Aorta (tissue), 5 donors: ENCODE measurements around the gene SELENON. TPM values are rescaled to one million over a fixed set of nuclear protein-coding genes. Genes with fewer than 3 reads are reported as not detected.

Source experiments
- ATAC-seq: fragments of 200-7000 bp; cut with Tn5 transposase; one replicate; pipeline ENCODE4 v1.9.1; 2022; ENCODE audit warnings: moderate library complexity; ENCODE audit not compliant: low FRiP score
- DNase-seq, 2 donors: peaks; one replicate each; pipeline ENCODE4 v3.0.0-alpha.2; 2020
- H3K27ac ChIP-seq, 2 donors: one replicate each; pipeline ENCODE4 v1.5.1; 2013; ENCODE audit warnings: low read length in 2 of 2, mild to moderate bottlenecking in 2 of 2, moderate library complexity in 2 of 2, control low read depth in 1 of 2, inconsistent platforms in 1 of 2, low read depth in 1 of 2
- H3K27me3 ChIP-seq, 2 donors: one replicate each; pipeline ENCODE4 v1.6.1; 2013; ENCODE audit warnings: control low read depth in 1 of 2, low read length in 1 of 2, mild to moderate bottlenecking in 1 of 2, moderate library complexity in 1 of 2; ENCODE audit not compliant: insufficient read depth in 2 of 2, control insufficient read depth in 1 of 2
- H3K36me3 ChIP-seq, 2 donors: one replicate each; pipeline ENCODE4 v1.6.1; 2013; ENCODE audit warnings: control low read depth in 1 of 2, low read length in 1 of 2, mild to moderate bottlenecking in 1 of 2; ENCODE audit not compliant: insufficient read depth in 2 of 2, control insufficient read depth in 1 of 2
- H3K4me1 ChIP-seq, 2 donors: one replicate each; pipeline ENCODE4 v1.6.1; 2013; ENCODE audit warnings: low read length in 2 of 2, control low read depth in 1 of 2, mild to moderate bottlenecking in 1 of 2, moderate library complexity in 1 of 2; ENCODE audit not compliant: insufficient read depth in 2 of 2, control insufficient read depth in 1 of 2
- H3K4me3 ChIP-seq, 2 donors: one replicate each; pipeline ENCODE4 v1.5.1; 2013; ENCODE audit warnings: low read length in 2 of 2, control low read depth in 1 of 2, mild to moderate bottlenecking in 1 of 2
- H3K9me3 ChIP-seq: one replicate; pipeline ENCODE4 v1.6.1; 2013; ENCODE audit warnings: mild to moderate bottlenecking, low read length; ENCODE audit not compliant: control insufficient read depth
- WGBS, 2 donors: extraction: QIAGEN DNeasy Blood & Tissue Kit; methylation state at CpG; one replicate each; pipeline ENCODE4 v1.1.7; 2013; 5-methylcytosine and 5-hydroxymethylcytosine counted together
- intact Hi-C, 2 donors: fragments of 100-400 bp; cut with DNase I; formaldehyde crosslinking; loops; one replicate each; pipeline versions ENCODE4 v1.14.2 to v1.15.0; 2022
- polyA plus RNA-seq, 2 donors: library from polyadenylated mRNA; stranded (reverse); fragments of 200-250 nt; gene quantifications; one replicate each; pipeline ENCODE4 v1.2.3, GENCODE V29; 2013
- total RNA-seq, 2 donors: library from RNA; stranded (reverse); fragmentation: NEBNext Ultra II Directional; extraction: Animal tissue kit (Norgen Biotek cat#: 25700); gene quantifications; one replicate each; pipeline ENCODE4 v1.2.1, GENCODE V29; 2021
- donor health status: healthy with polysubstance abuse.
- donor health status: Bipolar disorder and iron deficiency.
- donor health status: DM: no; HTN: no; CAD: no.
- donor health status: DM: no; HTN: no; CAD: no.
- donor health status: DM: yes; HTN: yes; CAD: no.

SELENON gene
- total and polyA plus RNA-seq, 4 donors, result 13.1 to 79.4 (median 52.4) TPM

DNA sequence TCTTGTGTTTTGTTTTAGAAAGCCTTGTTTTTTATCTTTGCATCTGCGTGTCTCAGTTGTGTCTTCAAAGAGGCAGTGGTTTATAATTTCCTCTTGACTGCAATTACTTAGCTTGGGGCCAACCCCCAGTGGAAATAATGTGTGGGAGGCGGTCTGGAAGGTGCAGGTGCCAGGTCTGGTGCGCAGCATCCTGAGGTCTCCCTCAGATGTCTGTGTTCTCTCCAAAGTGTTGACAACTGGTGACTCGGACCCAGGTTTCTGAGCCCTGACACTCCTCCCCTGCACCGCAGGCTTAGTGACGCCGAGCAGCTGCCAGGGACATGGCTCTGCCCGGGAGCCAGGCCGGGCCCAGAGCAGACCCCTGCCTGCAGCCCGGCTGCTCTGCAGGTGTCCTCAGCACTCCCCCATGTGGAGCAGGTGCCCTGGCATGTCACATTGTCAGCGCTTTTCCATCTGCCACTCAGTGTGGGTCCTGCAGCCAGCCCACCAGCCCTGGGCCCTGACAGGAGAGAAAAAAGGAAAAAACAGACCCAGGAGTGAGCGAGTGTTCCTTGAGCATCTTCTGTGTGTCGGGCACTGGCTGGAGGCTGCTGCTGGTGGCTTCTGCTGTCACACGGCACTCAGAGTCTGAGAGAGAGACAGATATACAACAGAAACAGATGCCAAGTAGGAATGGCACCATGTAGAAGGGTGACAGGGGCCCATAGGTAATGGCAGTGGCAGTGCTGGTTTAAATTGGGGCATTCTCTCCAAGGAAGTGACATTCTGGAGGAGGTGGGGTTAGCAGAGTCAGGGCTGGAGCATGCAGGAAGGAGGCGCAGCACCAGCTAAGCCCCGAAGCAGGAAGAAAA lies 24.8 kb upstream of the SELENON start:
- ATAC-seq (no peak), DNase-seq (no peak)
- no peaks in the 10 kb centered on the region for H3K9me3 ChIP-seq
- no peak overlapping the region for H3K4me3 ChIP-seq
- 84 to 86% methylated on average over 16 of the region's 16 CpGs for WGBS, 2 donors
- H3K4me1 ChIP-seq, result no peaks in the 10 kb centered on the region
- intact Hi-C loops, result no loop called here
- no peak overlapping the region for H3K27ac ChIP-seq
- H3K27me3 ChIP-seq, result no peaks in the 10 kb centered on the region
- no peaks in the 10 kb centered on the region for H3K36me3 ChIP-seq

- Histone ChIP-seq H3K36me3 (no peaks in the 10 kb centered on the region), H3K27me3 (no peaks in the 10 kb centered on the region)
- ATAC-seq, result no peak
Measured at GRCh38 chr1:25779388-25779787, 20.6 kb upstream of the SELENON start.

GRCh38 chr1:25779894-25780293 lies 20.1 kb upstream of the SELENON start:
- Histone ChIP-seq H3K27me3 (no peaks in the 10 kb centered on the region), H3K9me3 (no peaks in the 10 kb centered on the region), H3K4me3 (no peak overlapping the region), H3K27ac (no peak overlapping the region), H3K36me3 (no peaks in the 10 kb centered on the region), H3K4me1 (no peaks in the 10 kb centered on the region)
- intact Hi-C loops, result loop anchor here in 1 of 2 donors (10.0 kb wide), 1 partner anchor 75 kb away; no protein-coding TSS in a partner anchor
- ATAC-seq (no peak), DNase-seq (no peak)
- WGBS, 2 donors, result 96 to 97% methylated on average over 4 of the region's 4 CpGs

More at GRCh38 chr1:25779388-25779787, 20.6 kb upstream of the SELENON start:
- Histone ChIP-seq H3K4me3 (no peak overlapping the region), H3K27ac (no peak overlapping the region), H3K4me1 (no peaks in the 10 kb centered on the region), H3K9me3 (no peaks in the 10 kb centered on the region)
- WGBS, 2 donors, result 94 to 98% methylated on average over 8 of the region's 8 CpGs
- no peak for DNase-seq
- intact Hi-C loops, result no loop called here

GRCh38 chr1:25780318-25781129 lies 19.5 kb upstream of the SELENON start:
- Histone ChIP-seq H3K4me3 (no peak overlapping the region), H3K27ac (no peak overlapping the region), H3K4me1 (no peaks in the 10 kb centered on the region), H3K27me3 (no peaks in the 10 kb centered on the region), H3K36me3 (no peaks in the 10 kb centered on the region), H3K9me3 (no peaks in the 10 kb centered on the region)
- intact Hi-C loops, result loop anchor here in 1 of 2 donors (10.0 kb wide), 1 partner anchor 76 kb away; no protein-coding TSS in a partner anchor
- 89 to 91% methylated on average over 14 of the region's 14 CpGs for WGBS, 2 donors
- DNase-seq (no peak), ATAC-seq (no peak)

DNA sequence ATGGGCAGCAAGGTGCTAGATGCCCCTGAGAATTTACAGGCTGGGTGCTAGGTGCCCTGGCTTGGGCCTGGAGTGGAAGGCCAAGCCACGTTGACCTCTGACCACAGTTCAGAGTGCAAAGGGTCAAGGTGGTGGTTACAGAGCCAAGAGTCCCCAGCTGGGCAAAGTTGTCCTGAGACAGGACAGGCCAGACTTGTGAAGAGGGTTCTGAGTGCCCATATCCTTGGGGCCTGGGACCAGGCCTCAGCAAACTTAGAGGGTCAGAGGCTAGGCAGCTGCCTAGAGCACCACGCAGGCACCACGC lies 18.9 kb upstream of the SELENON start:
- Histone ChIP-seq H3K36me3 (no peaks in the 10 kb centered on the region), H3K4me1 (no peaks in the 10 kb centered on the region), H3K4me3 (no peak overlapping the region), H3K9me3 (no peaks in the 10 kb centered on the region), H3K27me3 (no peaks in the 10 kb centered on the region), H3K27ac (no peak overlapping the region)
- ATAC-seq (no peak), DNase-seq (no peak)
- WGBS, 2 donors, result 84 to 89% methylated on average over 3 of the region's 3 CpGs
- intact Hi-C loops, result loop anchor here in 1 of 2 donors (10.0 kb wide), 1 partner anchor 76 kb away; no protein-coding TSS in a partner anchor

GRCh38 chr1:25782608-25783201 lies 17.3 kb upstream of the SELENON start:
- no peaks in the 10 kb centered on the region for H3K36me3 ChIP-seq
- no peaks in the 10 kb centered on the region for H3K27me3 ChIP-seq
- H3K9me3 ChIP-seq, result no peaks in the 10 kb centered on the region
- intact Hi-C loops, result loop anchor here in 1 of 2 donors (10.0 kb wide), 1 partner anchor 78 kb away; no protein-coding TSS in a partner anchor
- no peak for DNase-seq
- H3K4me3 ChIP-seq, result no peak overlapping the region
- H3K4me1 ChIP-seq, result no peaks in the 10 kb centered on the region
- 81 to 83% methylated on average over 18 of the region's 18 CpGs for WGBS, 2 donors
- H3K27ac ChIP-seq, result no peak overlapping the region
- ATAC-seq, result no peak

- no peaks in the 10 kb centered on the region for H3K9me3 ChIP-seq
- intact Hi-C loops, result loop anchor here in 1 of 2 donors (10.0 kb wide), 1 partner anchor 80 kb away; no protein-coding TSS in a partner anchor
- ATAC-seq, result no peak
- 86 to 91% methylated on average over 9 of the region's 9 CpGs for WGBS, 2 donors
- DNase-seq, result no peak
- H3K36me3 ChIP-seq, result no peaks in the 10 kb centered on the region
- H3K27me3 ChIP-seq, result no peaks in the 10 kb centered on the region
- H3K4me1 ChIP-seq, result no peaks in the 10 kb centered on the region
- no peak overlapping the region for H3K27ac ChIP-seq
- no peak overlapping the region for H3K4me3 ChIP-seq
Measured at GRCh38 chr1:25784575-25785051, 15.4 kb upstream of the SELENON start.

GRCh38 chr1:25785333-25786067 lies 14.5 kb upstream of the SELENON start:
- 90 to 91% methylated on average over 10 of the region's 10 CpGs for WGBS, 2 donors
- intact Hi-C loops, result loop anchor here in 1 of 2 donors (10.0 kb wide), 1 partner anchor 81 kb away; no protein-coding TSS in a partner anchor
- H3K36me3 ChIP-seq, result no peaks in the 10 kb centered on the region
- H3K4me3 ChIP-seq, result no peak overlapping the region
- no peaks in the 10 kb centered on the region for H3K9me3 ChIP-seq
- no peaks in the 10 kb centered on the region for H3K27me3 ChIP-seq
- ATAC-seq (no peak), DNase-seq (no peak)
- no peak overlapping the region for H3K27ac ChIP-seq
- H3K4me1 ChIP-seq, result no peaks in the 10 kb centered on the region
